Coronary artery (tissue), 2 donors: ENCODE results near the gene FARP1.

Experiments
- DNase-seq: peaks from one replicate; pipeline ENCODE4 v3.0.0-alpha.2; 2017; ENCODE audit warnings: low spot score
- H3K27ac ChIP-seq, 2 donors: fragments of 200-600 bp; sonication (generic); one replicate each; pipeline ENCODE4 v1.5.1; 2016 to 2019
- H3K4me3 ChIP-seq: fragments of 200-600 bp; sonication (generic); 2 replicates; pipeline ENCODE4 v1.5.1; 2016; ENCODE audit warnings: mild to moderate bottlenecking, moderate library complexity
- TF ChIP-seq, protein P1 (sequence below): fragments of 200-600 bp; sonication (generic); IDR thresholded peaks from one replicate; pipeline ENCODE4 v1.5.1; 2019; ENCODE audit warnings: antibody characterized with exemption

Gene FARP1

DNA sequence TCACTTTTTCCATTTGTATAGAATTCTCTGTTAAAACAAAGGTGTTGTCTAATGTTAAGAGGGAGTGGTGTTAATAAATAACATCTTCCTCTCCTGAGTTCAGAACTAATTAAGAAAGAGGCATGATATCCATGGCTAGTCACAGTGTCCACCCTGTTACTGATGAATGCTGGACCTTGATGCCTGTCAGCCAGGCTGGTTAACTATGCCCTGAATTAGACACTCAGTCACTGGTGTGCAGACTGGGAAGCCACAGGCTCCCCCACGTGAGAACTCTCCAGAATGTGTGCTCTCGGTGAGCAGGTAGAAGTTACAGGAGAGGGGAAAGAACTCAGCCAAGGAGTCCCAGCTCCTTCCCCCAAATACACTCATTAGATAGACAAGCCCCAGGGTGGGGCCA is 90.2 kb downstream of the FARP1 start:
- no peak overlapping the region for H3K4me3 ChIP-seq
- no peak overlapping the region for H3K27ac ChIP-seq
- no peak for DNase-seq
- TF ChIP-seq, protein P1, sequence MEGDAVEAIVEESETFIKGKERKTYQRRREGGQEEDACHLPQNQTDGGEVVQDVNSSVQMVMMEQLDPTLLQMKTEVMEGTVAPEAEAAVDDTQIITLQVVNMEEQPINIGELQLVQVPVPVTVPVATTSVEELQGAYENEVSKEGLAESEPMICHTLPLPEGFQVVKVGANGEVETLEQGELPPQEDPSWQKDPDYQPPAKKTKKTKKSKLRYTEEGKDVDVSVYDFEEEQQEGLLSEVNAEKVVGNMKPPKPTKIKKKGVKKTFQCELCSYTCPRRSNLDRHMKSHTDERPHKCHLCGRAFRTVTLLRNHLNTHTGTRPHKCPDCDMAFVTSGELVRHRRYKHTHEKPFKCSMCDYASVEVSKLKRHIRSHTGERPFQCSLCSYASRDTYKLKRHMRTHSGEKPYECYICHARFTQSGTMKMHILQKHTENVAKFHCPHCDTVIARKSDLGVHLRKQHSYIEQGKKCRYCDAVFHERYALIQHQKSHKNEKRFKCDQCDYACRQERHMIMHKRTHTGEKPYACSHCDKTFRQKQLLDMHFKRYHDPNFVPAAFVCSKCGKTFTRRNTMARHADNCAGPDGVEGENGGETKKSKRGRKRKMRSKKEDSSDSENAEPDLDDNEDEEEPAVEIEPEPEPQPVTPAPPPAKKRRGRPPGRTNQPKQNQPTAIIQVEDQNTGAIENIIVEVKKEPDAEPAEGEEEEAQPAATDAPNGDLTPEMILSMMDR, result no peak

- H3K4me3 ChIP-seq, result no peak overlapping the region
- no peak for DNase-seq
- no peak overlapping the region for H3K27ac ChIP-seq
- TF ChIP-seq, protein P1, result no peak
Observed at GRCh38 chr13:98234348-98234747, 91.5 kb downstream of the FARP1 start.

GRCh38 chr13:98236197-98236596 is 93.3 kb downstream of the FARP1 start:
- TF ChIP-seq, protein P1, result no peak

DNA sequence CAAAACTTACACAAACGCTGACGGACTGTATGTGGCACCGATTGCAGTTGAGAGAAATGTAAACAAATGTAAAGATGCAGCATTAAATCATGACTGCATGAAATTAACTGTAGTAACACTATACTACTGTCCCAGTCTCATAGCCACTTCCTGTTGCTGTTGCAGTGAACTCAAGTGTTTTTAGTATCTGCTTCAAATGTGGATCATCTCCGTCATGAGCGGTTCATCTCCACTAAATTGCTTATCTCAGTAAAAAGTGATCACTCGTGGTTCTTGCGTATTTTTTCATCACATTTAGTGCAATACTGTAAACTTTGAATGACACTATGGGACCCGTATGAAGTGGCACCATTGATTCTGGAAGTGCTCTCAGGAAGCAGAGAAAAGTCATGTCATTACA is 94.4 kb downstream of the FARP1 start:
- Histone ChIP-seq H3K27ac (no peak overlapping the region), H3K4me3 (no peak overlapping the region)
- TF ChIP-seq, protein P1, result no peak
- DNase-seq, result no peak

More at GRCh38 chr13:98236197-98236596, 93.3 kb downstream of the FARP1 start:
- Histone ChIP-seq H3K4me3 (no peak overlapping the region), H3K27ac (no peak overlapping the region)
- DNase-seq, result no peak

GRCh38 chr13:98239162-98240076 is 96.5 kb downstream of the FARP1 start:
- no peak overlapping the region for H3K27ac ChIP-seq
- H3K4me3 ChIP-seq, result no peak overlapping the region
- TF ChIP-seq, protein P1, result no peak
- DNase-seq, result no peak

DNA sequence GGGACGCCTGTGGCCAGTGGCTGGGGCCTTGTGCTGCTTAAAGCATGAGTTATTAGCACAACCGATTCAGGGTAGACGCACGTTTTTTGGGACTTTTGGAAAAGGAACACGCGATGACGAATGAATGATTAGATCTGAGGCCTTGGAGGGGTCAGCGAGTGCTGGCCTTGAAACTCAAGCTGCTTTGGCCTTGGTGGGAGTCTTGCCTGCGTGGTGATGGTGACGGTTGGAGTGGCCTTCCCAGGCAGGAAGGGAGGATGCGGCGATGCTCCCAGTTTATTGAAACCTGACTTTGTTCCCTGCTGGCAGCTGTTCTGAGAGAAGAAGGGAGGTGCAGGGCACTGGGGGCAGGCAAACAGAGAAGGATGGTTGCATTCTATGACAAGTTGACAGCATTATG is 97.2 kb downstream of the FARP1 start:
- Histone ChIP-seq H3K27ac (no peak overlapping the region), H3K4me3 (no peak overlapping the region)
- TF ChIP-seq, protein P1, result no peak
- no peak for DNase-seq

GRCh38 chr13:98240974-98241373 is 98.1 kb downstream of the FARP1 start:
- DNase-seq, result no peak
- TF ChIP-seq, protein P1, result no peak
- Histone ChIP-seq H3K4me3 (no peak overlapping the region), H3K27ac (no peak overlapping the region)
